Immature natural killer cell (primary cell): Measurements from ENCODE around the gene CRLF1. TPM values are rescaled to one million over a fixed set of nuclear protein-coding genes. Genes with fewer than 3 reads are reported as not detected.

Experiments used
- DNase-seq, 3 donors: peaks; one replicate each; pipeline ENCODE4 v3.0.0; 2022; ENCODE audit warnings: mixed read lengths in 1 of 3
- H3K27ac Mint-ChIP-seq, 6 donors: one replicate each; pipeline ENCODE4 v1.8.0; 2020; ENCODE audit warnings: mixed read lengths in 6 of 6, mild to moderate bottlenecking in 5 of 6, inconsistent platforms in 4 of 6, moderate library complexity in 3 of 6
- H3K27me3 Mint-ChIP-seq, 3 donors: one replicate each; pipeline ENCODE4 v1.8.0; 2020 to 2021; ENCODE audit warnings: low read depth in 3 of 3, mild to moderate bottlenecking in 3 of 3, mixed read lengths in 3 of 3, moderate library complexity in 3 of 3, inconsistent platforms in 1 of 3
- H3K36me3 Mint-ChIP-seq, 3 donors: one replicate each; pipeline ENCODE4 v1.8.0; 2020; ENCODE audit warnings: mixed read lengths in 3 of 3, inconsistent platforms in 2 of 3, mild to moderate bottlenecking in 2 of 3
- H3K4me1 Mint-ChIP-seq, 2 donors: one replicate each; pipeline ENCODE4 v1.8.0; 2020; ENCODE audit warnings: inconsistent platforms in 2 of 2, mild to moderate bottlenecking in 2 of 2, mixed read lengths in 2 of 2, moderate library complexity in 1 of 2
- H3K4me3 Mint-ChIP-seq, 5 donors: one replicate each; pipeline ENCODE4 v1.8.0; 2020; ENCODE audit warnings: mild to moderate bottlenecking in 5 of 5, mixed read lengths in 5 of 5, inconsistent platforms in 3 of 5, moderate library complexity in 3 of 5
- H3K9me3 Mint-ChIP-seq, 6 donors: one replicate each; pipeline ENCODE4 v1.8.0; 2020; ENCODE audit warnings: mild to moderate bottlenecking in 6 of 6, mixed read lengths in 6 of 6, inconsistent platforms in 4 of 6, moderate library complexity in 3 of 6
- polyA plus RNA-seq, 3 donors: library from polyadenylated mRNA; unstranded; fragments of 300-500 nt; fragmentation: Illumina TruSeq; gene quantifications; one replicate each; pipeline ENCODE4 v1.2.3, GENCODE V29; 2021

The CRLF1 gene
- polyA plus RNA-seq, 3 donors from 2014 or later = 0.89 to 1.2 TPM; not detected in 1

GRCh38 chr19:18562086-18562485 is 44.5 kb downstream of the CRLF1 start:
- Mint-ChIP-seq H3K36me3 (peaks cover 6 to 17% (median 7%) of the 10 kb centered on the region in 3 donors), H3K27ac (no peak overlapping the region), H3K27me3 (peaks cover 3 to 9% (median 5%) of the 10 kb centered on the region in 3 donors), H3K9me3 (no peaks in the 10 kb centered on the region), H3K4me3 (no peak overlapping the region), H3K4me1 (peaks cover 22 to 23% of the 10 kb centered on the region in 2 donors)
- DNase-seq = no peak

GRCh38 chr19:18559685-18560084 is 46.9 kb downstream of the CRLF1 start:
- peaks cover 3 to 9% (median 5%) of the 10 kb centered on the region in 3 donors for H3K27me3 Mint-ChIP-seq

GRCh38 chr19:18558604-18559003 is 48.0 kb downstream of the CRLF1 start:
- H3K4me3 Mint-ChIP-seq = peak overlapping the region; percentile 84 to 93 (median 91)
- H3K4me1 Mint-ChIP-seq = peaks cover 22 to 23% of the 10 kb centered on the region in 2 donors
- H3K27me3 Mint-ChIP-seq = peaks cover 3 to 9% (median 5%) of the 10 kb centered on the region in 3 donors
- H3K36me3 Mint-ChIP-seq = peaks cover 0 to 8% (median 4%) of the 10 kb centered on the region in 3 donors
- no peaks in the 10 kb centered on the region for H3K9me3 Mint-ChIP-seq
- H3K27ac Mint-ChIP-seq = peak overlapping the region; percentile 92 to 98 (median 96)
- no peak for DNase-seq

More at GRCh38 chr19:18559685-18560084, 46.9 kb downstream of the CRLF1 start:
- DNase-seq = no peak
- peak overlapping the region; percentile 92 to 98 (median 96) for H3K27ac Mint-ChIP-seq
- H3K9me3 Mint-ChIP-seq = no peaks in the 10 kb centered on the region
- peaks cover 2 to 12% (median 4%) of the 10 kb centered on the region in 3 donors for H3K36me3 Mint-ChIP-seq
- H3K4me1 Mint-ChIP-seq = peaks cover 22 to 23% of the 10 kb centered on the region in 2 donors
- peak overlapping the region in 4 of 5 donors; percentile 53 to 93 (median 74) for H3K4me3 Mint-ChIP-seq

GRCh38 chr19:18558202-18558555 is 48.4 kb downstream of the CRLF1 start:
- peaks cover 22 to 23% of the 10 kb centered on the region in 2 donors for H3K4me1 Mint-ChIP-seq
- H3K4me3 Mint-ChIP-seq = peak overlapping the region; percentile 84 to 93 (median 91)
- H3K27ac Mint-ChIP-seq = peak overlapping the region; percentile 92 to 98 (median 96)
- peaks cover 3 to 9% (median 5%) of the 10 kb centered on the region in 3 donors for H3K27me3 Mint-ChIP-seq
- DNase-seq = peak in 1 of 3 donors; percentile 11
- H3K36me3 Mint-ChIP-seq = peaks cover 0 to 7% (median 4%) of the 10 kb centered on the region in 3 donors
- H3K9me3 Mint-ChIP-seq = no peaks in the 10 kb centered on the region

GRCh38 chr19:18557411-18558201 is 49.0 kb downstream of the CRLF1 start, which contains the start of gene KXD1:
KXD1 (plus strand) TSS chr19:18557870; CDS start chr19:18562057, 4,187 bp downstream.
- Mint-ChIP-seq H3K36me3 (peaks cover 0 to 3% (median 0%) of the 10 kb centered on the region in 3 donors), H3K27me3 (peaks cover 3 to 9% (median 5%) of the 10 kb centered on the region in 3 donors), H3K4me3 (peak within 1 kb of the TSS; percentile 86 to 93 (median 91)), H3K27ac (peak within 1 kb of the TSS; percentile 92 to 98 (median 96)), H3K9me3 (no peaks in the 10 kb centered on the region), H3K4me1 (peaks cover 22 to 23% of the 10 kb centered on the region in 2 donors)
- peak; percentile 97 to 99 (median 98) for DNase-seq

GRCh38 chr19:18551631-18552030 is 55.0 kb downstream of the CRLF1 start:
- Mint-ChIP-seq H3K9me3 (no peaks in the 10 kb centered on the region), H3K4me3 (no peak overlapping the region), H3K27ac (no peak overlapping the region), H3K27me3 (peaks cover 0 to 3% (median 0%) of the 10 kb centered on the region in 3 donors), H3K4me1 (no peaks in the 10 kb centered on the region), H3K36me3 (no peaks in the 10 kb centered on the region)
- DNase-seq = no peak

- Mint-ChIP-seq H3K36me3 (no peaks in the 10 kb centered on the region), H3K9me3 (no peaks in the 10 kb centered on the region), H3K4me1 (peaks cover 21 to 30% of the 10 kb centered on the region in 2 donors), H3K27me3 (peaks cover 0 to 6% (median 1%) of the 10 kb centered on the region in 3 donors), H3K27ac (peak overlapping the region; percentile 90 to 99 (median 94)), H3K4me3 (peak overlapping the region; percentile 92 to 94 (median 93))
- peak; percentile 57 to 72 (median 57) for DNase-seq
These were observed 62.7 kb downstream of the CRLF1 start for GRCh38 chr19:18543814-18544475.

Other genes starting within 250 kb of the CRLF1 start
- gene GDF15, start 220.6 kb downstream of the CRLF1 start, polyA plus RNA-seq = not detected
- 10 to 100 TPM in 1 of 3 donors, 1 to 10 TPM in 2; 2.7 to 18.1 (median 7.7) TPM for gene LRRC25, start 209.2 kb downstream of the CRLF1 start, polyA plus RNA-seq
- gene SSBP4, start 187.4 kb downstream of the CRLF1 start, polyA plus RNA-seq = 100 to 1,000 TPM in 2 of 3 donors, 10 to 100 TPM in 1; 73.5 to 122 (median 107) TPM
- 10 to 100 TPM; 29.7 to 32.2 (median 31.2) TPM for gene ISYNA1, start 168.7 kb downstream of the CRLF1 start, polyA plus RNA-seq
- 10 to 100 TPM in 2 of 3 donors, 1 to 10 TPM in 1; 9.1 to 21.1 (median 11.1) TPM for gene ELL, start 84.7 kb downstream of the CRLF1 start, polyA plus RNA-seq
- 100 to 1,000 TPM in 1 of 3 donors, 10 to 100 TPM in 2; 85.7 to 137 (median 94.5) TPM for gene FKBP8, start 63.2 kb downstream of the CRLF1 start, polyA plus RNA-seq
- gene KXD1, start 48.9 kb downstream of the CRLF1 start, polyA plus RNA-seq = 100 to 1,000 TPM in 1 of 3 donors, 10 to 100 TPM in 2; 85.9 to 134 (median 93.0) TPM
- 1,000 to 10,000 TPM in 1 of 3 donors, 100 to 1,000 TPM in 2; 613 to 1,093 (median 997) TPM for gene UBA52, start 34.9 kb downstream of the CRLF1 start, polyA plus RNA-seq
- 100 to 1,000 TPM; 123 to 175 (median 146) TPM for gene REX1BD, start 18.0 kb downstream of the CRLF1 start, polyA plus RNA-seq
- not detected for gene TMEM59L, start 6.1 kb upstream of the CRLF1 start, polyA plus RNA-seq
- 1 to 10 TPM; 1.6 to 4.8 (median 4.5) TPM for gene KLHL26, start 30.2 kb upstream of the CRLF1 start, polyA plus RNA-seq
- 1 to 10 TPM in 1 of 3 donors, under 1 TPM in 2; 0.50 to 1.1 (median 0.85) TPM for gene CRTC1, start 76.9 kb upstream of the CRLF1 start, polyA plus RNA-seq
- gene COMP, start 184.5 kb upstream of the CRLF1 start, polyA plus RNA-seq = not detected
- gene UPF1, start 225.2 kb upstream of the CRLF1 start, polyA plus RNA-seq = 10 to 100 TPM in 1 of 3 donors, 1 to 10 TPM in 2; 1.1 to 16.6 (median 5.2) TPM